GM06990 (cell line): Measurements from ENCODE around the gene CSNK1D.
A peak's percentile ranks its signal among the peaks of the same experiment; 100 is the strongest.

ENCODE experiments used
- DNase-seq: peaks from one replicate; pipeline ENCODE4 v3.0.0-alpha.2; 2011; ENCODE audit not compliant: insufficient read length; ENCODE audit errors: extremely low read depth
- H3K27me3 ChIP-seq: replicated peaks from 2 replicates; pipeline ENCODE4 v1.6.0; 2011; ENCODE audit warnings: low read length; ENCODE audit not compliant: control insufficient read depth, insufficient read depth
- H3K36me3 ChIP-seq: 2 replicates; pipeline ENCODE4 v1.5.1; 2011; ENCODE audit warnings: low read length; ENCODE audit not compliant: control insufficient read depth, insufficient read depth
- H3K4me3 ChIP-seq: replicated peaks from 2 replicates; pipeline ENCODE4 v1.5.1; 2011; ENCODE audit warnings: low read depth, mild to moderate bottlenecking, control low read depth, low read length
- CTCF ChIP-seq: IDR thresholded peaks from 2 replicates; pipeline ENCODE4 v1.5.1; 2011; ENCODE audit warnings: low read length, control low read depth, mild to moderate bottlenecking, inconsistent platforms; ENCODE audit not compliant: insufficient read depth, poor library complexity, severe bottlenecking

CSNK1D gene

GRCh38 chr17:82274134-82275020 lies 877 bp upstream of the CSNK1D start:
- H3K4me3 ChIP-seq, result no peak overlapping the region
- no peak for TF ChIP-seq CTCF
- DNase-seq, result no peak

GRCh38 chr17:82272495-82273326 lies 789 bp downstream of the CSNK1D start:
- DNase-seq, result peak; percentile 42
- TF ChIP-seq CTCF, result no peak
- H3K36me3 ChIP-seq, result peaks cover 18% of the 10 kb centered on the region
- H3K4me3 ChIP-seq, result peak overlapping the region; percentile 91
- no peaks in the 10 kb centered on the region for H3K27me3 ChIP-seq

More at GRCh38 chr17:82274134-82275020, 877 bp upstream of the CSNK1D start:
- Histone ChIP-seq H3K36me3 (peaks cover 10% of the 10 kb centered on the region), H3K27me3 (no peaks in the 10 kb centered on the region)

- no peak overlapping the region for H3K4me3 ChIP-seq
- H3K36me3 ChIP-seq, result peaks cover 19% of the 10 kb centered on the region
- TF ChIP-seq CTCF, result no peak
- no peak for DNase-seq
- H3K27me3 ChIP-seq, result no peaks in the 10 kb centered on the region
These were observed 2.1 kb downstream of the CSNK1D start for GRCh38 chr17:82271401-82271800.

- no peak overlapping the region for H3K4me3 ChIP-seq
- no peaks in the 10 kb centered on the region for H3K27me3 ChIP-seq
- TF ChIP-seq CTCF, result no peak
- peaks cover 26% of the 10 kb centered on the region for H3K36me3 ChIP-seq
- DNase-seq, result no peak
These were observed 2.8 kb downstream of the CSNK1D start for GRCh38 chr17:82270651-82271050.

GRCh38 chr17:82269882-82270500 lies 3.5 kb downstream of the CSNK1D start:
- no peaks in the 10 kb centered on the region for H3K27me3 ChIP-seq
- TF ChIP-seq CTCF, result no peak
- H3K4me3 ChIP-seq, result no peak overlapping the region
- H3K36me3 ChIP-seq, result peaks cover 29% of the 10 kb centered on the region
- DNase-seq, result no peak
